Left ventricle myocardium inferior (tissue), 1 donor: ENCODE measurements around the gene SV2B. TPM values are rescaled to one million over a fixed set of nuclear protein-coding genes. Genes with fewer than 3 reads are reported as not detected.

Experiments used
- DNase-seq: peaks from one replicate; pipeline ENCODE4 v3.0.0-alpha.2; 2020
- H3K27ac ChIP-seq: fragments of 200-600 bp; replicated peaks from 2 replicates; pipeline ENCODE4 v1.8.0; 2021
- H3K27me3 ChIP-seq: fragments of 200-600 bp; 2 replicates; pipeline ENCODE4 v1.8.0; 2021; ENCODE audit warnings: low read depth
- H3K36me3 ChIP-seq: fragments of 200-600 bp; 2 replicates; pipeline ENCODE4 v1.8.0; 2021
- H3K4me1 ChIP-seq: fragments of 200-600 bp; 2 replicates; pipeline ENCODE4 v1.8.0; 2021
- H3K4me3 ChIP-seq: fragments of 200-600 bp; 2 replicates; pipeline ENCODE4 v1.8.0; 2021; ENCODE audit warnings: mild to moderate bottlenecking, moderate library complexity
- H3K9me3 ChIP-seq: fragments of 200-600 bp; replicated peaks from 2 replicates; pipeline ENCODE4 v1.8.0; 2021
- CTCF ChIP-seq: fragments of 200-600 bp; IDR thresholded peaks from 2 replicates; pipeline ENCODE4 v1.8.0; 2021; ENCODE audit warnings: antibody characterized with exemption, mild to moderate bottlenecking, borderline replicate concordance
- intact Hi-C: fragments of 100-400 bp; cut with micrococcal nuclease; formaldehyde crosslinking; loops from one replicate; pipeline ENCODE4 v1.11.0; 2022
- total RNA-seq: library from RNA; stranded (reverse); fragmentation: NEBNext Ultra II Directional; extraction: Animal tissue kit (Norgen Biotek cat#: 25700); gene quantifications from one replicate; pipeline ENCODE4 v1.2.1, GENCODE V29; 2021
- donor health status: DM: no; HTN: yes; CAD: no; lungs with severe emphysema.

The SV2B gene
- total RNA-seq, 1 donor from 2014 or later = 2.8 TPM

DNA sequence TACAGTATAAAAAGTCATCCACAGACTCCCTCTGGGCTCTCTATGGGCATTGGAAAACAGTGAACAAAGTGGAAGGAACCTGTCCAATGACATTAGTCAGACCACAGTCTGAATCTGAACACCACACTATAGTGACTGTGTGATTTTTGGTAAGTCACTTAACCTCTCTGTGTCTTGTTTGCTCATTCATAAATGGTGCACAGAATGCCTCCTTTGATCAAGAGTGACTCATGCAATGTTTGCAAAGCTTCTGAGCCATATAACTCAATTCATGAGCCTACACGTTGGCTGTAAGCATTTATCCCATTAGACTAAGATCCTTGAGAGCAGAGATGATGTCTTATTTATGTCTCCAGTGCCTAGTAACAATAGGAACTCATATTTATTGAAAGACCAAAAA, 46.7 kb downstream of the SV2B start:
- intact Hi-C loops = loop anchor here (10.0 kb wide), 1 partner anchor 82 kb away; no protein-coding TSS in a partner anchor
- no peak for DNase-seq

GRCh38 chr15:91148243-91148642, 48.2 kb downstream of the SV2B start:
- TF ChIP-seq CTCF = no peak
- Histone ChIP-seq H3K27me3 (peaks cover 16% of the 10 kb centered on the region), H3K27ac (no peak overlapping the region), H3K4me1 (no peaks in the 10 kb centered on the region), H3K9me3 (peaks cover 5% of the 10 kb centered on the region), H3K4me3 (no peak overlapping the region), H3K36me3 (no peaks in the 10 kb centered on the region)
- intact Hi-C loops = loop anchor here (10.0 kb wide), 1 partner anchor 83 kb away; no protein-coding TSS in a partner anchor
- no peak for DNase-seq

More for the DNA sequence above, 46.7 kb downstream of the SV2B start:
- no peaks in the 10 kb centered on the region for H3K4me1 ChIP-seq
- no peaks in the 10 kb centered on the region for H3K36me3 ChIP-seq
- peaks cover 6% of the 10 kb centered on the region for H3K27me3 ChIP-seq
- no peak overlapping the region for H3K4me3 ChIP-seq
- no peak for TF ChIP-seq CTCF
- H3K9me3 ChIP-seq = peaks cover 5% of the 10 kb centered on the region
- no peak overlapping the region for H3K27ac ChIP-seq

GRCh38 chr15:91150502-91151160, 50.6 kb downstream of the SV2B start:
- H3K9me3 ChIP-seq = peaks cover 5% of the 10 kb centered on the region
- no peak overlapping the region for H3K27ac ChIP-seq
- H3K4me3 ChIP-seq = no peak overlapping the region
- H3K4me1 ChIP-seq = no peaks in the 10 kb centered on the region
- no peak for DNase-seq
- no peak for TF ChIP-seq CTCF
- intact Hi-C loops = no loop called here
- H3K27me3 ChIP-seq = peaks cover 25% of the 10 kb centered on the region
- no peaks in the 10 kb centered on the region for H3K36me3 ChIP-seq

- intact Hi-C loops = no loop called here
- DNase-seq = no peak
- H3K27me3 ChIP-seq = peaks cover 36% of the 10 kb centered on the region
- no peaks in the 10 kb centered on the region for H3K9me3 ChIP-seq
- no peaks in the 10 kb centered on the region for H3K36me3 ChIP-seq
- no peak for TF ChIP-seq CTCF
- no peak overlapping the region for H3K27ac ChIP-seq
- no peaks in the 10 kb centered on the region for H3K4me1 ChIP-seq
- no peak overlapping the region for H3K4me3 ChIP-seq
Measured at GRCh38 chr15:91151781-91152563, 51.9 kb downstream of the SV2B start.

- Histone ChIP-seq H3K4me1 (no peaks in the 10 kb centered on the region), H3K4me3 (no peak overlapping the region), H3K27me3 (peaks cover 36% of the 10 kb centered on the region), H3K36me3 (no peaks in the 10 kb centered on the region), H3K27ac (no peak overlapping the region), H3K9me3 (no peaks in the 10 kb centered on the region)
- TF ChIP-seq CTCF = no peak
- intact Hi-C loops = no loop called here
- DNase-seq = no peak
Measured at GRCh38 chr15:91152896-91153581, 53.0 kb downstream of the SV2B start.
